MCF 10A (cell line): ENCODE data around the gene ITGB3BP. TPM values are rescaled to one million over a fixed set of nuclear protein-coding genes. Genes with fewer than 3 reads are reported as not detected.

Experiments
- BruUV-seq: library from RNA; stranded (reverse); fragments of 400-500 nt; replicated peaks from 2 replicates; lab custom pipeline; 2021; lab: Mats Ljungman, UMichigan
- CTCF ChIA-PET: fragments of 300-600 bp; sonication (Branson Sonifier 250); formaldehyde crosslinking; extraction: SDS; loops from one replicate; lab custom pipeline; 2021; ENCODE audit warnings: antibody characterized with exemption, inconsistent platforms; lab: Yijun Ruan, JAX
- POLR2A ChIA-PET: fragments of 300-600, 350-650 bp; sonication (Branson Sonifier 250); formaldehyde crosslinking; extraction: SDS; loops from one replicate; lab custom pipeline; 2020; ENCODE audit warnings: antibody characterized with exemption, inconsistent platforms; lab: Yijun Ruan, JAX
- DNase-seq: peaks from one replicate; pipeline ENCODE4 v3.0.0-alpha.2; 2018; ENCODE audit not compliant: unreplicated experiment
- H3K27ac Mint-ChIP-seq: one replicate; pipeline ENCODE4 v1.8.0; 2022; ENCODE audit warnings: mild to moderate bottlenecking, low read depth, mixed read lengths; ENCODE audit not compliant: unreplicated experiment
- H3K27me3 Mint-ChIP-seq: one replicate; pipeline ENCODE4 v1.8.0; 2022; ENCODE audit warnings: mixed read lengths; ENCODE audit not compliant: insufficient read depth, unreplicated experiment
- H3K36me3 Mint-ChIP-seq: one replicate; pipeline ENCODE4 v1.8.0; 2022; ENCODE audit warnings: mild to moderate bottlenecking, moderate library complexity, mixed read lengths; ENCODE audit not compliant: insufficient read depth, unreplicated experiment
- H3K4me1 Mint-ChIP-seq: one replicate; pipeline ENCODE4 v1.8.0; 2022; ENCODE audit warnings: mixed read lengths; ENCODE audit not compliant: insufficient read depth, unreplicated experiment
- H3K4me3 Mint-ChIP-seq: one replicate; pipeline ENCODE4 v1.8.0; 2022; ENCODE audit warnings: mild to moderate bottlenecking, moderate library complexity, mixed read lengths; ENCODE audit not compliant: unreplicated experiment
- H3K9me3 Mint-ChIP-seq: one replicate; pipeline ENCODE4 v1.8.0; 2022; ENCODE audit warnings: mixed read lengths; ENCODE audit not compliant: unreplicated experiment
- CTCF ChIP-seq: fragments of 200-600 bp; IDR thresholded peaks from one replicate; pipeline ENCODE4 v1.8.0; 2022; ENCODE audit warnings: antibody characterized with exemption, mild to moderate bottlenecking; ENCODE audit not compliant: unreplicated experiment
- intact Hi-C: fragments of 100-400 bp; cut with micrococcal nuclease; formaldehyde crosslinking; loops from 2 replicates; pipeline ENCODE4 v1.14.1; 2022
- total RNA-seq: library from RNA; stranded (reverse); gene quantifications from 2 replicates; pipeline ENCODE4 v1.2.3, GENCODE V29; 2022

Gene ITGB3BP
- total RNA-seq, 1 experiment from 2014 or later, result 31.8 TPM

GRCh38 chr1:63448731-63449246 is 74.2 kb downstream of the ITGB3BP start:
- Mint-ChIP-seq H3K27me3 (no peaks in the 10 kb centered on the region), H3K9me3 (no peaks in the 10 kb centered on the region), H3K4me3 (no peak overlapping the region), H3K27ac (no peak overlapping the region), H3K4me1 (no peaks in the 10 kb centered on the region), H3K36me3 (no peaks in the 10 kb centered on the region)
- no peak for DNase-seq
- ChIA-PET POLR2A (no interaction called here), CTCF (interaction anchor here (0.6 to 0.7 kb wide), 2 partner anchors 122 to 594 kb away, joined by 3 read pairs; no protein-coding TSS in a partner anchor)
- no peak for TF ChIP-seq CTCF
- no TSS peak for BruUV-seq
- intact Hi-C loops, result loop anchor here (10.0 kb wide), 1 partner anchor 604 kb away; no protein-coding TSS in a partner anchor

- no peak for DNase-seq
- intact Hi-C loops, result loop anchor here (10.0 kb wide), 1 partner anchor 597 kb away; no protein-coding TSS in a partner anchor
- no TSS peak for BruUV-seq
- ChIA-PET POLR2A (no interaction called here), CTCF (interaction anchor here (0.6 to 2.1 kb wide), 22 partner anchors 17 to 607 kb away, joined by 3 to 9 read pairs (median 3); no protein-coding TSS in a partner anchor)
- Mint-ChIP-seq H3K4me3 (no peak overlapping the region), H3K36me3 (peaks cover 14% of the 10 kb centered on the region), H3K27me3 (no peaks in the 10 kb centered on the region), H3K4me1 (no peaks in the 10 kb centered on the region), H3K27ac (no peak overlapping the region), H3K9me3 (no peaks in the 10 kb centered on the region)
- no peak for TF ChIP-seq CTCF
These were observed 80.9 kb downstream of the ITGB3BP start for GRCh38 chr1:63442141-63442475.

- no peaks in the 10 kb centered on the region for H3K9me3 Mint-ChIP-seq
These were observed 87.9 kb downstream of the ITGB3BP start for GRCh38 chr1:63435161-63435560.

GRCh38 chr1:63429281-63429680 is 93.7 kb downstream of the ITGB3BP start:
- Mint-ChIP-seq H3K4me3 (no peak overlapping the region), H3K9me3 (peaks cover 5% of the 10 kb centered on the region), H3K4me1 (no peaks in the 10 kb centered on the region), H3K36me3 (no peaks in the 10 kb centered on the region), H3K27ac (no peak overlapping the region), H3K27me3 (no peaks in the 10 kb centered on the region)
- intact Hi-C loops, result no loop called here
- POLR2A ChIA-PET, result no interaction called here
- CTCF ChIA-PET, result interaction anchor here (1.0 kb wide), 1 partner anchor 12 kb away, joined by 3 read pairs; no protein-coding TSS in a partner anchor
- TF ChIP-seq CTCF, result no peak
- DNase-seq, result no peak
- BruUV-seq, result no TSS peak

More at GRCh38 chr1:63435161-63435560, 87.9 kb downstream of the ITGB3BP start:
- BruUV-seq, result no TSS peak
- ChIA-PET POLR2A (no interaction called here), CTCF (interaction anchor here (0.6 to 1.0 kb wide), 2 partner anchors 17 to 102 kb away, joined by 3 to 4 read pairs; no protein-coding TSS in a partner anchor)
- Mint-ChIP-seq H3K27ac (no peak overlapping the region), H3K27me3 (no peaks in the 10 kb centered on the region), H3K36me3 (no peaks in the 10 kb centered on the region), H3K4me3 (no peak overlapping the region), H3K4me1 (no peaks in the 10 kb centered on the region)
- no peak for DNase-seq
- intact Hi-C loops, result no loop called here
- no peak for TF ChIP-seq CTCF
